NOMO-1 treated with DMSO at 0.1 percent for 48 hours (cell line): ENCODE measurements around the gene NR2F6.
"Not testable (repeated sequence)": the region's sequence is repeated elsewhere in the genome, so short reads cannot be mapped to it uniquely, and the experiment has no call there.

Experiments
- DNase-seq: peaks from one replicate; lab custom pipeline; 2025; ENCODE audit not compliant: unreplicated experiment; lab: John Stamatoyannopoulos, UW

The NR2F6 gene

GRCh38 chr19:17213334-17213733, 32.4 kb downstream of the NR2F6 start:
- DNase-seq = no peak

- DNase-seq = no peak
Measured at GRCh38 chr19:17211547-17212446, 33.9 kb downstream of the NR2F6 start.

GRCh38 chr19:17210296-17210695, 35.4 kb downstream of the NR2F6 start:
- DNase-seq = no peak

- DNase-seq = no peak
Measured at GRCh38 chr19:17209126-17210036, 36.3 kb downstream of the NR2F6 start.

GRCh38 chr19:17206736-17207581, 38.8 kb downstream of the NR2F6 start:
- no peak for DNase-seq

GRCh38 chr19:17205237-17206140, 40.2 kb downstream of the NR2F6 start:
- DNase-seq = no peak

- DNase-seq = no peak
Measured at GRCh38 chr19:17202713-17203112, 43.0 kb downstream of the NR2F6 start.

- no peak for DNase-seq
Measured at GRCh38 chr19:17202249-17202648, 43.5 kb downstream of the NR2F6 start.

- DNase-seq = no peak
Measured at GRCh38 chr19:17200408-17201079, 45.2 kb downstream of the NR2F6 start.

GRCh38 chr19:17197666-17198065, 48.1 kb downstream of the NR2F6 start:
- no peak for DNase-seq

- no peak for DNase-seq
Measured at GRCh38 chr19:17196610-17197009, 49.1 kb downstream of the NR2F6 start.

GRCh38 chr19:17195106-17195505, 50.6 kb downstream of the NR2F6 start:
- DNase-seq = no peak

GRCh38 chr19:17194608-17195007, 51.1 kb downstream of the NR2F6 start:
- DNase-seq = no peak

GRCh38 chr19:17192751-17193150, 53.0 kb downstream of the NR2F6 start:
- DNase-seq = no peak

- DNase-seq = not testable (repeated sequence)
Measured at GRCh38 chr19:17191736-17192135, 54.0 kb downstream of the NR2F6 start.

- DNase-seq = no peak
Measured at GRCh38 chr19:17185590-17185989, 60.1 kb downstream of the NR2F6 start.

- DNase-seq = peak; percentile 49
Measured at GRCh38 chr19:17184371-17184841, 61.3 kb downstream of the NR2F6 start.

- peak; percentile 76 for DNase-seq
Measured at GRCh38 chr19:17183858-17184321, 61.8 kb downstream of the NR2F6 start.

GRCh38 chr19:17183271-17183761, 62.4 kb downstream of the NR2F6 start:
- DNase-seq = peak; percentile 64
